ENCODE data around the gene MT1G.
A peak's percentile ranks its signal among the peaks of the same experiment; 100 is the strongest.
"Not testable (repeated sequence)": the region's sequence is repeated elsewhere in the genome, so short reads cannot be mapped to it uniquely, and the experiment has no call there.

The MT1G gene

GRCh38 chr16:56621665-56622445 lies 46.0 kb downstream of the MT1G start:
- H3K9ac ChIP-seq (ENCODE audit: low read depth, low read length); H3K27ac ChIP-seq (ENCODE audit: low read length); H3K36me3 ChIP-seq (ENCODE audit: insufficient read depth, low read depth, low read length); H3K9me3 ChIP-seq (ENCODE audit: insufficient read depth, low read depth, low read length): not testable (repeated sequence)
- Histone ChIP-seq H3K27me3 (ENCODE audit: insufficient read depth, low read length) (peaks cover 100% of the 10 kb centered on the region), H3K4me3 (ENCODE audit: low read length) (0 out of 2 replicates have a peak overlapping the region, but pooled peaks have one; percentile 11), H3K4me1 (ENCODE audit: insufficient read depth, low read length) (peaks cover 18% of the 10 kb centered on the region)

GRCh38 chr16:56620339-56620897 lies 47.4 kb downstream of the MT1G start:
- H3K27me3 ChIP-seq (ENCODE audit: insufficient read depth, low read length): peaks cover 100% of the 10 kb centered on the region
- H3K36me3 ChIP-seq (ENCODE audit: insufficient read depth, low read depth, low read length): no peaks in the 10 kb centered on the region
- no peak overlapping the region for H3K9ac ChIP-seq (ENCODE audit: low read depth, low read length)
- no peak overlapping the region for H3K4me3 ChIP-seq (ENCODE audit: low read length)
- peaks cover 16% of the 10 kb centered on the region for H3K4me1 ChIP-seq (ENCODE audit: insufficient read depth, low read length)
- no peaks in the 10 kb centered on the region for H3K9me3 ChIP-seq (ENCODE audit: insufficient read depth, low read depth, low read length)
- H3K27ac ChIP-seq (ENCODE audit: low read length): no peak overlapping the region

- H3K27me3 ChIP-seq (ENCODE audit: insufficient read depth, low read length): peaks cover 100% of the 10 kb centered on the region
- H3K9ac ChIP-seq (ENCODE audit: low read depth, low read length): no peak overlapping the region
- H3K4me1 ChIP-seq (ENCODE audit: insufficient read depth, low read length): peaks cover 16% of the 10 kb centered on the region
- no peak overlapping the region for H3K27ac ChIP-seq (ENCODE audit: low read length)
- no peaks in the 10 kb centered on the region for H3K9me3 ChIP-seq (ENCODE audit: insufficient read depth, low read depth, low read length)
- H3K4me3 ChIP-seq (ENCODE audit: low read length): 0 out of 2 replicates have a peak overlapping the region, but pooled peaks have one; percentile 66
- H3K36me3 ChIP-seq (ENCODE audit: insufficient read depth, low read depth, low read length): no peaks in the 10 kb centered on the region
Measured at GRCh38 chr16:56618138-56618537, 49.7 kb downstream of the MT1G start.

- Histone ChIP-seq H3K36me3 (ENCODE audit: insufficient read depth, low read depth, low read length) (no peaks in the 10 kb centered on the region), H3K27me3 (ENCODE audit: insufficient read depth, low read length) (peaks cover 97% of the 10 kb centered on the region), H3K9me3 (ENCODE audit: insufficient read depth, low read depth, low read length) (no peaks in the 10 kb centered on the region), H3K9ac (ENCODE audit: low read depth, low read length) (no peak overlapping the region), H3K27ac (ENCODE audit: low read length) (no peak overlapping the region), H3K4me1 (ENCODE audit: insufficient read depth, low read length) (peaks cover 16% of the 10 kb centered on the region), H3K4me3 (ENCODE audit: low read length) (peak overlapping the region; percentile 66)
Measured at GRCh38 chr16:56617212-56618085, 50.4 kb downstream of the MT1G start.

Data from iPS-20b (cell line).